ENCODE measurements around the gene GNAS.

Gene GNAS

GRCh38 chr20:58892141-58892931 lies 39.8 kb downstream of the GNAS start:
- Histone ChIP-seq H3K9ac (ENCODE audit: low read depth, low read length) (peak overlapping the region; percentile 90), H3K4me3 (ENCODE audit: low read length) (peak overlapping the region; percentile 94), H3K27me3 (ENCODE audit: insufficient read depth, low read length) (0 out of 2 replicates have a peak, but pooled peaks cover 2% of the 10 kb centered on the region), H3K4me1 (ENCODE audit: insufficient read depth, low read length) (peaks cover 47% of the 10 kb centered on the region), H3K9me3 (ENCODE audit: insufficient read depth, low read depth, low read length) (no peaks in the 10 kb centered on the region), H3K27ac (ENCODE audit: low read depth, low read length) (peak overlapping the region; percentile 95), H3K36me3 (ENCODE audit: insufficient read depth, low read length) (peaks cover 15% of the 10 kb centered on the region; the same call in 1 of the 2 replicates)
- WGBS, result under 1% methylated on average over 40 of the region's 49 CpGs

DNA sequence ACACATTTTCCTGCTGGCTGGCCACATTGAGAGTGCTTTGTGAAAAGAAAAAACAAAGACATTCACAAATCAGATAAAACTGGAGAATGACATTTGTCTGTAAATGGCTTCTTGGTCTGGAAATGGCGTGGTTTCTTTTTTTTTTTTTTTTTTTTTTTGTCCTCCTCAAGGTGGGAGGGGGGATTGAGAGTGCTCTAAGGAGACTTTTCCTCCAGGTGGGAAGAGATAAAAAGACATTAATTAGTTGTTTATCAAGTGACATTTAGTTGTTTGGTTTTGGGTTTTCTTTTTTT lies 40.4 kb downstream of the GNAS start:
- H3K27me3 ChIP-seq (ENCODE audit: insufficient read depth, low read length), result 0 out of 2 replicates have a peak, but pooled peaks cover 2% of the 10 kb centered on the region
- WGBS, result 0% methylated on average over 1 of the region's 1 CpG
- H3K27ac ChIP-seq (ENCODE audit: low read depth, low read length), result peak overlapping the region; percentile 77; the same call in 1 of the 2 replicates
- no peaks in the 10 kb centered on the region for H3K9me3 ChIP-seq (ENCODE audit: insufficient read depth, low read depth, low read length)
- H3K36me3 ChIP-seq (ENCODE audit: insufficient read depth, low read length), result peaks cover 20% of the 10 kb centered on the region; the same call in 1 of the 2 replicates
- peaks cover 51% of the 10 kb centered on the region for H3K4me1 ChIP-seq (ENCODE audit: insufficient read depth, low read length)
- H3K9ac ChIP-seq (ENCODE audit: low read depth, low read length), result peak overlapping the region; percentile 86
- peak overlapping the region; percentile 94 for H3K4me3 ChIP-seq (ENCODE audit: low read length)

DNA sequence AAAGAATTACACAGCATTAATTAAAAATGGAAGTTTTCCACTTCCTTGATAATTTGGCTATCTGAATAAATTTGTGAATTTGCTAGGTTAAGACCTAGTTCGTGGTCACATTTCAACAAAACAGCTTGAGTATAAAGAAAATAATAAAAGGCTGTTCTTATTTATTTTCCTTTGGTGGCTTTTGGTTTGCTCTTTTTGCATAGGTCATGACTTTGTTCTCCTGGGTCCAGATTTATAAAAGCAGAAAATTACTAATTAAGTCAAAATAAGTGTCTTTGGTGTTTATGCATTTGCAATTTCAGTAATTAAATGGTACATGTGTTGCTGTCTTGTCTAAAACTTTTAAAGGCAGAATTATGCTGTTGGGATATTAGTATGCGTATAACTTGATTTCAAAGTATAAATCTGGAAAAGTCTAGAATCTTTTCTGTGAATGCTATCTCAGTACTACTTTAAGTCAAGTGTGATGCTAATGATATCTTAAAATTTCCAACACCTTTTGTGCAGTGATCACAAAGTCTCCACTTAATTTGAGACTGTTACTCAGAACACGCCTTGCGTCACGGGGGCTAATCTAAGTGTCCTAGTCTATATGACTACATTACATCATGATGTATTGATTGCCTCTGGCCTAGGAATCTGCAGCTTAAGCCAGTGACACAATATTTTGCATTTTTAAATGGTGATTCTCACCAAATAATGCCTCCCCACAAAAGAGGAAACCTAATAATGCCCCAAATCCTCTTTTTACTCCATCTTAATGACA lies 41.0 kb downstream of the GNAS start:
- no peaks in the 10 kb centered on the region for H3K9me3 ChIP-seq (ENCODE audit: insufficient read depth, low read depth, low read length)
- 0 out of 2 replicates have a peak, but pooled peaks cover 2% of the 10 kb centered on the region for H3K27me3 ChIP-seq (ENCODE audit: insufficient read depth, low read length)
- peaks cover 24% of the 10 kb centered on the region for H3K36me3 ChIP-seq (ENCODE audit: insufficient read depth, low read length)
- peaks cover 57% of the 10 kb centered on the region for H3K4me1 ChIP-seq (ENCODE audit: insufficient read depth, low read length)
- no peak overlapping the region for H3K27ac ChIP-seq (ENCODE audit: low read depth, low read length)
- H3K4me3 ChIP-seq (ENCODE audit: low read length), result peak overlapping the region; percentile 94
- peak overlapping the region; percentile 86; the same call in 1 of the 2 replicates for H3K9ac ChIP-seq (ENCODE audit: low read depth, low read length)
- WGBS, result 69% methylated on average over 4 of the region's 5 CpGs

DNA sequence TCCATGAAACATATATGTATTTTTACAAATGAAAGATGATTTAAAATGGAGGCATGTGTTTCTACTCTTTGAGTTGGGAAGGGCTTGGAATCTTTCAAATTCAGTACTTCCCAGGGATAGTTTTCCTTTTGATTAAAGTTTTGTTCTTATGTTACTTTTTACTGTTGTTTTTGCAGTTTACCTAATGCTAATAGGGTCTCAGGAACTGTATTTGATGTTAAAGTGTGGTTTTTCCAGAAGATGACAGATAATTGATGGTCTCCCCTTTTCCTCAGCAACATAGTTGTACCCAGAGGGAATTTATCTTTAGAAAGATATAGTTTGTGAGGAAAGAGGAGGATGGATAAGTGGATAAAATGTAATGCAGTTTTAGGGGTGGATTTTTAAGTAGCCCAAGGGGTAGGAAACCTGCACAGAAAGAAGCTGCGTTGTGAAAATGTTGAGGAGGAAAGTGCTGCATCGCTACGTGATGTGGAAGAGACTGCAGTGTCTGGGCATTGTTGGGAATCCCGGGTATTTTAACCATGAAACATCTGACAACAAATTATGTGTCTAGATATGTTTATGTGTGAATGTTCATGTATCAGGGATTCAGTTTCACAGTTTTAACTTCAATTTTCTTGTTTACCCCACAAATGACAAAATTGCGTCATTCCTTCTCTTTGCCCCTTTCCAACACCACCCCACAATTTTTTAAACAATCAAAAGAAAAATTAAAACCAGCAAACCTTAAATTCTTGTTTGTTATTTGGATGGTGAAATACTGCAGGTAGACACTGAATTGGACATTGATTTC lies 42.3 kb downstream of the GNAS start:
- Histone ChIP-seq H3K9ac (ENCODE audit: low read depth, low read length) (peak overlapping the region; percentile 15), H3K4me3 (ENCODE audit: low read length) (peak overlapping the region; percentile 94), H3K36me3 (ENCODE audit: insufficient read depth, low read length) (peaks cover 36% of the 10 kb centered on the region), H3K4me1 (ENCODE audit: insufficient read depth, low read length) (peaks cover 70% of the 10 kb centered on the region), H3K27ac (ENCODE audit: low read depth, low read length) (peak overlapping the region; percentile 75), H3K9me3 (ENCODE audit: insufficient read depth, low read depth, low read length) (no peaks in the 10 kb centered on the region), H3K27me3 (ENCODE audit: insufficient read depth, low read length) (0 out of 2 replicates have a peak, but pooled peaks cover 2% of the 10 kb centered on the region)
- 34% methylated on average over 5 of the region's 5 CpGs for WGBS

- peak overlapping the region; percentile 15 for H3K9ac ChIP-seq (ENCODE audit: low read depth, low read length)
- H3K36me3 ChIP-seq (ENCODE audit: insufficient read depth, low read length), result peaks cover 38% of the 10 kb centered on the region
- H3K27me3 ChIP-seq (ENCODE audit: insufficient read depth, low read length), result no peaks in the 10 kb centered on the region
- peak overlapping the region; percentile 94 for H3K4me3 ChIP-seq (ENCODE audit: low read length)
- peaks cover 78% of the 10 kb centered on the region for H3K4me1 ChIP-seq (ENCODE audit: insufficient read depth, low read length)
- H3K9me3 ChIP-seq (ENCODE audit: insufficient read depth, low read depth, low read length), result no peaks in the 10 kb centered on the region
- WGBS, result 53% methylated on average over 13 of the region's 13 CpGs
- H3K27ac ChIP-seq (ENCODE audit: low read depth, low read length), result peak overlapping the region; percentile 75; the same call in 1 of the 2 replicates
Measured at GRCh38 chr20:58895448-58896180, 43.1 kb downstream of the GNAS start.

DNA sequence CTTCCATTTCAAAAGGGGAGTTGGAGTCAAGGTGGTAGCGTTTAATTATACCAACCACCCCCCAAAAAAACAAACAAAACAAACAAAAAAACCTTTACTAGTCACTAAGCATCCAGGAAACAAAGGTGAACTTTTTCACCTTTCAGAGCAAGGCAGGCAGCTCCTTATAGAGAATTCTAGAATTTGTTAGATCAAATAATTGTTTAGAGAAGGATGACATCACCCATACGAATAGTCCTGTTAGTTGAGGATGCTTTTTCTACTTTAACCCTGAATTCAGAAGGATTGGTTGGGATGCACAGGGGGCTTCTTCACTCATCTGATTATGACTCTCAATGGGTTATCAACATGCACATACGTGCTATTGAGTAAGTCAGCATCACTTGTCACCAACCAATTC lies 44.3 kb downstream of the GNAS start:
- Histone ChIP-seq H3K4me3 (ENCODE audit: low read length) (no peak overlapping the region), H3K9ac (ENCODE audit: low read depth, low read length) (no peak overlapping the region), H3K27me3 (ENCODE audit: insufficient read depth, low read length) (no peaks in the 10 kb centered on the region), H3K4me1 (ENCODE audit: insufficient read depth, low read length) (peaks cover 83% of the 10 kb centered on the region), H3K27ac (ENCODE audit: low read depth, low read length) (no peak overlapping the region), H3K36me3 (ENCODE audit: insufficient read depth, low read length) (peaks cover 46% of the 10 kb centered on the region), H3K9me3 (ENCODE audit: insufficient read depth, low read depth, low read length) (no peaks in the 10 kb centered on the region)
- WGBS, result 87% methylated on average over 3 of the region's 3 CpGs

GRCh38 chr20:58897488-58897887 lies 45.0 kb downstream of the GNAS start:
- Histone ChIP-seq H3K27me3 (ENCODE audit: insufficient read depth, low read length) (no peaks in the 10 kb centered on the region), H3K9ac (ENCODE audit: low read depth, low read length) (no peak overlapping the region), H3K27ac (ENCODE audit: low read depth, low read length) (peak overlapping the region; percentile 45; the same call in 1 of the 2 replicates), H3K36me3 (ENCODE audit: insufficient read depth, low read length) (peaks cover 52% of the 10 kb centered on the region), H3K4me3 (ENCODE audit: low read length) (no peak overlapping the region), H3K9me3 (ENCODE audit: insufficient read depth, low read depth, low read length) (no peaks in the 10 kb centered on the region), H3K4me1 (ENCODE audit: insufficient read depth, low read length) (peaks cover 83% of the 10 kb centered on the region)
- 79% methylated on average over 4 of the region's 4 CpGs for WGBS

- peaks cover 74% of the 10 kb centered on the region for H3K4me1 ChIP-seq (ENCODE audit: insufficient read depth, low read length)
- H3K9me3 ChIP-seq (ENCODE audit: insufficient read depth, low read depth, low read length), result no peaks in the 10 kb centered on the region
- 82% methylated on average over 15 of the region's 15 CpGs for WGBS
- 0 out of 2 replicates have a peak overlapping the region, but pooled peaks have one; percentile 17 for H3K27ac ChIP-seq (ENCODE audit: low read depth, low read length)
- no peak overlapping the region for H3K9ac ChIP-seq (ENCODE audit: low read depth, low read length)
- H3K27me3 ChIP-seq (ENCODE audit: insufficient read depth, low read length), result no peaks in the 10 kb centered on the region
- H3K36me3 ChIP-seq (ENCODE audit: insufficient read depth, low read length), result peaks cover 63% of the 10 kb centered on the region
- H3K4me3 ChIP-seq (ENCODE audit: low read length), result no peak overlapping the region
Measured at GRCh38 chr20:58898629-58899408, 46.3 kb downstream of the GNAS start.

- Histone ChIP-seq H3K9ac (ENCODE audit: low read depth, low read length) (no peak overlapping the region), H3K27ac (ENCODE audit: low read depth, low read length) (no peak overlapping the region), H3K36me3 (ENCODE audit: insufficient read depth, low read length) (peaks cover 70% of the 10 kb centered on the region), H3K27me3 (ENCODE audit: insufficient read depth, low read length) (no peaks in the 10 kb centered on the region), H3K4me1 (ENCODE audit: insufficient read depth, low read length) (peaks cover 67% of the 10 kb centered on the region), H3K4me3 (ENCODE audit: low read length) (no peak overlapping the region), H3K9me3 (ENCODE audit: insufficient read depth, low read depth, low read length) (no peaks in the 10 kb centered on the region)
- 93% methylated on average over 10 of the region's 10 CpGs for WGBS
Measured at GRCh38 chr20:58899512-58899911, 47.0 kb downstream of the GNAS start.

- Histone ChIP-seq H3K27ac (ENCODE audit: low read depth, low read length) (no peak overlapping the region), H3K4me3 (ENCODE audit: low read length) (no peak overlapping the region), H3K36me3 (ENCODE audit: insufficient read depth, low read length) (peaks cover 79% of the 10 kb centered on the region), H3K4me1 (ENCODE audit: insufficient read depth, low read length) (peaks cover 58% of the 10 kb centered on the region), H3K9me3 (ENCODE audit: insufficient read depth, low read depth, low read length) (no peaks in the 10 kb centered on the region), H3K27me3 (ENCODE audit: insufficient read depth, low read length) (no peaks in the 10 kb centered on the region), H3K9ac (ENCODE audit: low read depth, low read length) (no peak overlapping the region)
- WGBS, result 50% methylated on average over 4 of the region's 7 CpGs
Measured at GRCh38 chr20:58900397-58900796, 47.9 kb downstream of the GNAS start.
